IMR-90 (cell line): ENCODE data around the gene OR52B6. TPM values are rescaled to one million over a fixed set of nuclear protein-coding genes. Genes with fewer than 3 reads are reported as not detected.

Experiments
- ATAC-seq: fragments of 200-7000 bp; cut with Tn5 transposase; 2 replicates; pipeline ENCODE4 v1.9.1; 2020; ENCODE audit warnings: low read depth, mild to moderate bottlenecking, moderate library complexity
- BruUV-seq: library from RNA; stranded (reverse); fragments of 400-500 nt; replicated peaks from 2 replicates; lab custom pipeline; 2021; lab: Mats Ljungman, UMichigan
- CTCF ChIA-PET: fragments of 300-600 bp; formaldehyde crosslinking; extraction: SDS; loops from one replicate; lab custom pipeline; 2021; ENCODE audit warnings: antibody characterized with exemption; lab: Yijun Ruan, JAX
- POLR2A ChIA-PET: fragments of 300-600 bp; sonication (Branson Sonifier 250); formaldehyde crosslinking; loops from one replicate; lab custom pipeline; 2022; ENCODE audit warnings: antibody characterized with exemption; ENCODE audit not compliant: unreplicated experiment; lab: Charles Lee
- DNase-seq: peaks from one replicate; pipeline ENCODE4 v3.0.0; 2013
- H2AFZ ChIP-seq: replicated peaks from 2 replicates; pipeline ENCODE3; 2013; ENCODE audit warnings: low read length, mild to moderate bottlenecking; ENCODE audit not compliant: poor library complexity
- H2AK5ac ChIP-seq: 2 replicates; pipeline ENCODE4 v1.6.1; 2013; ENCODE audit warnings: low read depth, low read length, inconsistent platforms
- H2AK9ac ChIP-seq: replicated peaks from 2 replicates; pipeline ENCODE3; 2013; ENCODE audit warnings: mild to moderate bottlenecking, low read depth, low read length, moderate library complexity; ENCODE audit not compliant: poor library complexity
- H2BK120ac ChIP-seq: 2 replicates; pipeline ENCODE4 v1.6.1; 2013; ENCODE audit warnings: low read depth, low read length, inconsistent platforms
- H2BK15ac ChIP-seq: 3 replicates; pipeline ENCODE4 v1.6.1; 2013; ENCODE audit warnings: low read depth, low read length, inconsistent platforms
- H2BK20ac ChIP-seq: 2 replicates; pipeline ENCODE4 v1.6.1; 2013; ENCODE audit warnings: low read depth, mild to moderate bottlenecking, inconsistent platforms, low read length, moderate library complexity
- H2BK5ac ChIP-seq: 2 replicates; pipeline ENCODE4 v1.6.1; 2013; ENCODE audit warnings: mild to moderate bottlenecking, low read depth, low read length, inconsistent platforms; ENCODE audit not compliant: poor library complexity, severe bottlenecking
- H3K14ac ChIP-seq: replicated peaks from 2 replicates; pipeline ENCODE4 v1.6.1; 2013; ENCODE audit warnings: low read depth, low read length, inconsistent platforms
- H3K18ac ChIP-seq: 2 replicates; pipeline ENCODE4 v1.6.1; 2013; ENCODE audit warnings: low read depth, low read length, control low read depth
- H3K23ac ChIP-seq: 2 replicates; pipeline ENCODE4 v1.6.1; 2013; ENCODE audit warnings: low read depth, low read length, inconsistent platforms
- H3K27ac ChIP-seq: 2 replicates; pipeline ENCODE4 v1.5.1; 2013; ENCODE audit warnings: mild to moderate bottlenecking, control low read depth, low read length; ENCODE audit not compliant: insufficient read depth
- H3K27me3 ChIP-seq: 2 replicates; pipeline ENCODE4 v1.6.1; 2013; ENCODE audit warnings: low read length; ENCODE audit not compliant: control insufficient read depth, insufficient read depth
- H3K36me3 ChIP-seq: 2 replicates; pipeline ENCODE4 v1.6.1; 2013; ENCODE audit warnings: low read length, mixed read lengths; ENCODE audit not compliant: control insufficient read depth, insufficient read depth
- H3K4ac ChIP-seq: 2 replicates; pipeline ENCODE4 v1.6.1; 2013; ENCODE audit warnings: low read depth, low read length, inconsistent platforms
- H3K4me1 ChIP-seq: 2 replicates; pipeline ENCODE4 v1.6.1; 2013; ENCODE audit warnings: low read length, mixed read lengths; ENCODE audit not compliant: control insufficient read depth, insufficient read depth
- H3K4me2 ChIP-seq: 2 replicates; pipeline ENCODE4 v1.6.1; 2013; ENCODE audit warnings: low read depth, mild to moderate bottlenecking, control low read depth, low read length, moderate library complexity
- H3K4me3 ChIP-seq: 2 replicates; pipeline ENCODE4 v1.5.1; 2013; ENCODE audit warnings: low read depth, mild to moderate bottlenecking, control low read depth, low read length, moderate library complexity; ENCODE audit not compliant: insufficient read depth
- H3K56ac ChIP-seq: 2 replicates; pipeline ENCODE4 v1.6.1; 2013; ENCODE audit warnings: low read length, inconsistent platforms; ENCODE audit not compliant: insufficient read depth; ENCODE audit errors: extremely low read depth
- H3K79me1 ChIP-seq, 2 experiments: 2 replicates each; pipeline ENCODE4 v1.6.1; 2013; ENCODE audit warnings: low read length in 2 of 2, inconsistent platforms in 1 of 2, low read depth in 1 of 2
- H3K9ac ChIP-seq: 2 replicates; pipeline ENCODE4 v1.6.1; 2013; ENCODE audit warnings: low read depth, low read length, control low read depth
- H3K9me1 ChIP-seq: 2 replicates; pipeline ENCODE4 v1.6.1; 2013; ENCODE audit warnings: low read length, inconsistent platforms; ENCODE audit not compliant: insufficient read depth
- H3K9me3 ChIP-seq: 2 replicates; pipeline ENCODE4 v1.6.1; 2013; ENCODE audit warnings: low read length; ENCODE audit not compliant: control insufficient read depth, insufficient read depth
- H4K20me1 ChIP-seq: 2 replicates; pipeline ENCODE4 v1.6.1; 2013; ENCODE audit warnings: low read length, inconsistent platforms; ENCODE audit not compliant: insufficient read depth
- H4K5ac ChIP-seq: 2 replicates; pipeline ENCODE4 v1.6.1; 2013; ENCODE audit warnings: mild to moderate bottlenecking, low read depth, low read length, control low read depth
- H4K8ac ChIP-seq, 2 experiments: 2 replicates each; pipeline ENCODE4 v1.6.1; 2013; ENCODE audit warnings: low read depth in 2 of 2, low read length in 2 of 2, control low read depth in 1 of 2, inconsistent platforms in 1 of 2
- H4K91ac ChIP-seq: 2 replicates; pipeline ENCODE4 v1.6.1; 2013; ENCODE audit warnings: low read depth, low read length, inconsistent platforms; ENCODE audit not compliant: insufficient read depth
- BHLHE40 ChIP-seq: fragments of 150-350 bp; IDR thresholded peaks from 2 replicates; pipeline ENCODE4 v1.6.1; 2016; ENCODE audit warnings: mild to moderate bottlenecking, low read depth, low read length
- CEBPB ChIP-seq: IDR thresholded peaks from 2 replicates; pipeline ENCODE4 v1.6.1; 2012; ENCODE audit warnings: low read depth, low read length, improper control_type of control experiment
- CHD1 ChIP-seq: IDR thresholded peaks from 2 replicates; pipeline ENCODE4 v1.6.1; 2012; ENCODE audit warnings: low read depth, low read length, improper control_type of control experiment
- CTCF ChIP-seq: conservative IDR thresholded peaks from 2 replicates; pipeline ENCODE4 v1.5.1; 2012; ENCODE audit warnings: mild to moderate bottlenecking, low read depth, low read length, improper control_type of control experiment
- FOS ChIP-seq: fragments of 150-350 bp; IDR thresholded peaks from 2 replicates; pipeline ENCODE4 v1.6.1; 2016; ENCODE audit warnings: low read depth, low read length
- MAFK ChIP-seq: IDR thresholded peaks from 2 replicates; pipeline ENCODE4 v1.6.1; 2012; ENCODE audit warnings: low read depth, low read length, improper control_type of control experiment
- MAZ ChIP-seq: IDR thresholded peaks from 2 replicates; pipeline ENCODE4 v1.6.1; 2012; ENCODE audit warnings: low read depth, mild to moderate bottlenecking, low read length, improper control_type of control experiment, moderate library complexity, borderline replicate concordance
- MXI1 ChIP-seq: IDR thresholded peaks from 2 replicates; pipeline ENCODE4 v1.6.1; 2012; ENCODE audit warnings: low read depth, mild to moderate bottlenecking, low read length, moderate library complexity, borderline replicate concordance
- NFE2L2 ChIP-seq: fragments of 150-350 bp; IDR thresholded peaks from 2 replicates; pipeline ENCODE4 v1.6.1; 2016; ENCODE audit warnings: low read depth, mild to moderate bottlenecking, low read length
- POLR2A ChIP-seq: IDR thresholded peaks from 2 replicates; pipeline ENCODE4 v1.6.1; 2012; ENCODE audit warnings: mild to moderate bottlenecking, low read depth, low read length
- RAD21 ChIP-seq: IDR thresholded peaks from 2 replicates; pipeline ENCODE4 v1.6.1; 2012; ENCODE audit warnings: low read length, improper control_type of control experiment
- RCOR1 ChIP-seq: IDR thresholded peaks from 2 replicates; pipeline ENCODE4 v1.6.1; 2012; ENCODE audit warnings: mild to moderate bottlenecking, low read length, improper control_type of control experiment; ENCODE audit not compliant: insufficient replicate concordance
- RFX5 ChIP-seq: IDR thresholded peaks from 2 replicates; pipeline ENCODE4 v1.8.0; 2012; ENCODE audit warnings: low read depth, mild to moderate bottlenecking, low read length, moderate library complexity
- SMC3 ChIP-seq: fragments of 150-350 bp; IDR thresholded peaks from 2 replicates; pipeline ENCODE4 v1.6.1; 2016; ENCODE audit warnings: low read depth, mild to moderate bottlenecking, antibody characterized with exemption, low read length, moderate library complexity
- USF2 ChIP-seq: fragments of 150-350 bp; IDR thresholded peaks from 2 replicates; pipeline ENCODE4 v1.6.1; 2017; ENCODE audit warnings: mild to moderate bottlenecking, antibody characterized with exemption, low read length, low read depth
- WGBS, 2 experiments: methylation state at CpG; one replicate each; pipeline versions ENCODE4 v1.1.5 to v1.1.7; 2013; ENCODE audit warnings: missing lambda C conversion rate in 2 of 2; ENCODE audit not compliant: insufficient read length in 1 of 2; ENCODE audit errors: extremely low coverage in 2 of 2; 5-methylcytosine and 5-hydroxymethylcytosine counted together
- dilution Hi-C: fragments of 300-500 bp; cut with HindIII; formaldehyde crosslinking; loops from one replicate; pipeline ENCODE4 v1.14.3; 2018; ENCODE audit warnings: low sequenced_read_pairs; ENCODE audit not compliant: unreplicated experiment
- in situ Hi-C: fragments of 300-500 bp; cut with MboI; formaldehyde crosslinking; loops from 3 replicates; pipeline ENCODE4 v1.14.3; 2019; ENCODE audit warnings: low sequenced_read_pairs, inconsistent platforms, mixed read lengths
- intact Hi-C: fragments of 100-400 bp; cut with micrococcal nuclease; formaldehyde crosslinking; loops from 2 replicates; pipeline ENCODE4 v1.10.0; 2022
- polyA plus RNA-seq, 3 experiments: library from polyadenylated mRNA; depleted of rRNA; stranded (reverse); fragments of >200 nt; gene quantifications; 2 replicates each; pipeline ENCODE4 v1.2.3, GENCODE V29; 2012; ENCODE audit warnings: low replicate concordance in 1 of 3
- total RNA-seq: library from RNA; depleted of rRNA; stranded (reverse); fragments of >200 nt; gene quantifications from 2 replicates; pipeline ENCODE4 v1.2.3, GENCODE V29; 2012
- TF ChIP-seq, protein P1 (sequence below): fragments of 150-350 bp; IDR thresholded peaks from 2 replicates; pipeline ENCODE4 v1.6.1; 2016; ENCODE audit warnings: low read depth, mild to moderate bottlenecking, low read length, moderate library complexity, borderline replicate concordance

The OR52B6 gene
- total and polyA plus RNA-seq, 2 of the 4 experiments (the other 2 are of a cell fraction): not detected

- H2BK15ac ChIP-seq: no peak overlapping the region
- H4K91ac ChIP-seq: no peak overlapping the region
- H2BK5ac ChIP-seq: peak overlapping the region; percentile 28
- H4K8ac ChIP-seq: peak overlapping the region in 1 of 2 experiments; percentile 51; a peak in 1 of 4 replicates
- peaks cover 4% of the 10 kb centered on the region; the same call in 1 of the 2 replicates for H3K36me3 ChIP-seq
- dilution Hi-C loops (no loop called here), intact Hi-C loops (loop anchor here (1.0 kb wide), 1 partner anchor 15 kb away; no protein-coding TSS in a partner anchor), in situ Hi-C loops (loop anchor here (25.0 kb wide), 1 partner anchor 706 kb away; the partner anchor contains the start of gene CAVIN3)
- POLR2A ChIA-PET: no interaction called here
- peaks cover 3 to 10% of the 10 kb centered on the region in 2 experiments; a peak in 3 of 4 replicates for H3K79me1 ChIP-seq
- H3K9me1 ChIP-seq: peaks cover 9% of the 10 kb centered on the region; the same call in 1 of the 2 replicates
- no peak overlapping the region; the same call in 1 of the 2 replicates for H2BK120ac ChIP-seq
- H2AK5ac ChIP-seq: peak overlapping the region; percentile 15; the same call in 1 of the 2 replicates
- ATAC-seq (peak; percentile 71), DNase-seq (peak; percentile 92)
- no peaks in the 10 kb centered on the region for H4K20me1 ChIP-seq
- H3K56ac ChIP-seq: no peak overlapping the region
- peak overlapping the region; percentile 35 for H2AFZ ChIP-seq
- TF ChIP-seq FOS (0 out of 2 replicates have a peak, but pooled peaks have one; percentile 10), SMC3 (peak; percentile 10; the same call in 1 of the 2 replicates), MAZ (no peak), CEBPB (no peak), NFE2L2 (no peak), BHLHE40 (peak; percentile 81), MXI1 (no peak), CTCF (0 out of 2 replicates have a peak, but pooled peaks have one; percentile 5), RAD21 (peak; percentile 32), RFX5 (no peak), USF2 (no peak), RCOR1 (no peak), POLR2A (no peak), CHD1 (no peak), MAFK (no peak)
- TF ChIP-seq, protein P1, sequence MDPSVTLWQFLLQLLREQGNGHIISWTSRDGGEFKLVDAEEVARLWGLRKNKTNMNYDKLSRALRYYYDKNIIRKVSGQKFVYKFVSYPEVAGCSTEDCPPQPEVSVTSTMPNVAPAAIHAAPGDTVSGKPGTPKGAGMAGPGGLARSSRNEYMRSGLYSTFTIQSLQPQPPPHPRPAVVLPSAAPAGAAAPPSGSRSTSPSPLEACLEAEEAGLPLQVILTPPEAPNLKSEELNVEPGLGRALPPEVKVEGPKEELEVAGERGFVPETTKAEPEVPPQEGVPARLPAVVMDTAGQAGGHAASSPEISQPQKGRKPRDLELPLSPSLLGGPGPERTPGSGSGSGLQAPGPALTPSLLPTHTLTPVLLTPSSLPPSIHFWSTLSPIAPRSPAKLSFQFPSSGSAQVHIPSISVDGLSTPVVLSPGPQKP: no peak
- no peak overlapping the region for H2BK20ac ChIP-seq
- no peak overlapping the region for H3K18ac ChIP-seq
- no peaks in the 10 kb centered on the region for H3K9me3 ChIP-seq
- H3K4me3 ChIP-seq: no peak overlapping the region
- no peak overlapping the region for H3K9ac ChIP-seq
- H3K4me2 ChIP-seq: peak overlapping the region; percentile 20
- H3K27ac ChIP-seq: no peak overlapping the region
- WGBS, 2 experiments: no CpG with 5 or more reads among the region's 5 CpGs
- H3K4me1 ChIP-seq: peaks cover 8% of the 10 kb centered on the region
- no TSS peak for BruUV-seq
- peak overlapping the region; percentile 28 for H2AK9ac ChIP-seq
- no peak overlapping the region for H3K14ac ChIP-seq
- H4K5ac ChIP-seq: no peak overlapping the region
- H3K4ac ChIP-seq: no peak overlapping the region
- no peaks in the 10 kb centered on the region for H3K27me3 ChIP-seq
- H3K23ac ChIP-seq: no peak overlapping the region
- CTCF ChIA-PET: interaction anchor here (0.5 to 1.1 kb wide), 4 partner anchors 8 to 229 kb away, joined by 3 to 4 read pairs (median 4); no protein-coding TSS in a partner anchor
Measured at GRCh38 chr11:5605849-5606248, 25.2 kb downstream of the OR52B6 start.
